Measurements from ENCODE around the gene CTIF. TPM values are rescaled to one million over a fixed set of nuclear protein-coding genes. Genes with fewer than 3 reads are reported as not detected.

CTIF gene
- total RNA-seq, 1 experiment from 2014 or later, result 5.9 TPM

DNA sequence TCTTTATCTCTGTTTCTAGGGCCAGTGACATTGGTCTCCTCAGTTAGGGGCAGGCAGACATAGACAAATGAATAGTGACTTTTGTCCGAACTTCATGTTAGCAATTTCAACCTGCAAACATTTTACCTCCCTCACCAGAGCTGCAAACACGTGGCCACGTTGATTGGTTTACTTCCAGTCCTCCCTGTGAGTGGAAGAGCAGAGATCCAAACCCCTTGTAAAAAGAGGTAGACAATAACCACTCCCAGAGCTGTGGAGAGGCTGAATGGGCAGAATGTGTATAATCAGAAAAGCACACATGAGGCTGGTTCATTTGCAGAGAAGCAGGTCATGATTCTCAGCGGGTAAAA is 31.1 kb downstream of the CTIF start:
- in situ Hi-C loops (cut with HindIII; ENCODE audit: low sequenced_read_pairs), result no loop called here
- no peak for DNase-seq (ENCODE audit: low spot score)

DNA sequence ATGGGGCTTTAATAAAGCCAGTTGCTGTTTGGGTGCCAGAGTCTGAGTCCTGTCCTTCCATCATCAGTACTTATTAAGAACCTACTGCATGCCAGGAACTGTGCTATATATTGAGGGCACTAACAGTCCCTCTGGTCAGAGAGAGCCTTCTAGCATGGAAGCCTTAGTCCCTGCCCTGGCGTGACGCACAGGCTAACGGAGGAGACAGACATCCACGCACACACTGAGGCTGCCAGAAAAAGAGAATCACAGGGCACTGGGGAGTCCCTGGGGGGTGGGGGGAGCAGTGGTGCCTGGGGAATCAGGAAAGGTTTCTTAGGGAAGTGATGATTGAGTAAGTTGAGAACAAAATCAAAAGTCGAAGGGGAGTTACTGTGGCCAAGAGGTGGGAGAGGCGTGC is 31.5 kb downstream of the CTIF start:
- in situ Hi-C loops (cut with HindIII; ENCODE audit: low sequenced_read_pairs), result no loop called here
- DNase-seq (ENCODE audit: low spot score), result no peak

DNA sequence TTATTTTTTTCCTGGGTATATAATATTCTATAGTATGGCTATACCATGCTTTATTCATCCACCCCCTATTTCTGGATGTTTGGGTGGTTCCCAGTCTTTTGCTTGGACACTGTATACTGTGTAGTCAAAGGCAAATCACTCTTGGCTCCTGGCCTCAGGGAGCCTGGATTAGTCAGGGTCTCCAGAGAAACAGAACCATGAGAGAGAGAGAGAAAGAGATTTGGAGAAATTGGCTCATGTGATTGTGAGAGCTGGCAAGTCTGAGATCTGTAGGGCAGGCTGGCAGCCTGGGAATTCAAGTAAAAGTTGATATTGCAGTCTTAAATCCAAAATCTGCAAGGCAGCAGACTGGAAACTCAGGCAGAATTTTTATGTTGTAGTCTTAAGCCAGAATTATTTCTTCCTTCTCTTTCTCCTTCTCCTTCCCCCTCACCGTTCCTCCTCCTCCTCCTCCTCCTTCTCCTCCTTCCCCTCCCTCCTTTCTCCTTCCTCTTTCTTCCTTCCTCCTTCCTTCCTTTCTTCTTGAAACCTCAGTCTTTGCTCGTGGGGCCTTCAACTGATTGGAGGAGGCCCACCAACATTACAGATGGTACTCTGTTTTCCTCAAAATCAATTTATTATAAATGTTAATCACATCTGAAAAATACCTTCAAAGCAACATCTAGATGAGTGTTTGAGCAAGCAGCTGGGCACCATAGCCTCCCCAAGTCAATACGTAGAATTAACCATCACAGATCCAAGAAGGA is 33.0 kb downstream of the CTIF start:
- in situ Hi-C loops (cut with HindIII; ENCODE audit: low sequenced_read_pairs), result no loop called here
- DNase-seq (ENCODE audit: low spot score), result no peak

DNA sequence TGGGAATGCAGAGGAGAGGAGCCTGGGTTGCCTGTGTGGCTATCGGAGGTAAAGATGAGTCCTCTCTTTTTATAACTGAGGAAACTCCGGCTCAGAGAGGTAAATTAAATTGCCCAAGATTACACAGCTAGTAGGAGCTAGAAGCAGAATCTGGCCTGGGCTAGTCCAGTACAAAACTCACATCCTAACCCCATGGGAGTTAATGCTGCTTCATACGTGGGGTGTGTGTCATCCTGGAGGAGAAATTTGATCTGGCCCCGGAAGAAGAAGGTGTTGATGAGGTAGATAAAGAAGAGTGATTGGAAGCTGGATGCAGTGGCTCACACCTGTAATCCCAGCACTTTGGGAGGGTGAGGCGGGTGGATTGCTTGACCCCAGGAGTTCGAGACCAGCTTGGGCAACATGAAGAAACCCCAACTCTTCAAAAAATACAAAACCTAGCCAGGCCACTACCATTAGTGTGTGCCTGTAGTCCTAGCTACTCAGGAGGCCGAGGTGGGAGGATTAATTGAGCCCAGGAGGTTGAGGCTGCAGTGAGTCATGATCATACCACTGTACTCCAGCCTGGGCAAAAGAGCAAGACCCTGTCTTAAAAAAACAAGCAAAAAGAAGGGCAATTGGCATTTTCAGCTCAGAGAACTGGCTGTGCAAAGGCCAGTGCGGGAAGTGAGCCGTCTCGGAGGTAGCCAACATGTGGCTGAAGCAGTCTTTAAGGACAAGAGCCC is 33.7 kb downstream of the CTIF start:
- in situ Hi-C loops (cut with HindIII; ENCODE audit: low sequenced_read_pairs), result no loop called here
- no peak for DNase-seq (ENCODE audit: low spot score)

DNA sequence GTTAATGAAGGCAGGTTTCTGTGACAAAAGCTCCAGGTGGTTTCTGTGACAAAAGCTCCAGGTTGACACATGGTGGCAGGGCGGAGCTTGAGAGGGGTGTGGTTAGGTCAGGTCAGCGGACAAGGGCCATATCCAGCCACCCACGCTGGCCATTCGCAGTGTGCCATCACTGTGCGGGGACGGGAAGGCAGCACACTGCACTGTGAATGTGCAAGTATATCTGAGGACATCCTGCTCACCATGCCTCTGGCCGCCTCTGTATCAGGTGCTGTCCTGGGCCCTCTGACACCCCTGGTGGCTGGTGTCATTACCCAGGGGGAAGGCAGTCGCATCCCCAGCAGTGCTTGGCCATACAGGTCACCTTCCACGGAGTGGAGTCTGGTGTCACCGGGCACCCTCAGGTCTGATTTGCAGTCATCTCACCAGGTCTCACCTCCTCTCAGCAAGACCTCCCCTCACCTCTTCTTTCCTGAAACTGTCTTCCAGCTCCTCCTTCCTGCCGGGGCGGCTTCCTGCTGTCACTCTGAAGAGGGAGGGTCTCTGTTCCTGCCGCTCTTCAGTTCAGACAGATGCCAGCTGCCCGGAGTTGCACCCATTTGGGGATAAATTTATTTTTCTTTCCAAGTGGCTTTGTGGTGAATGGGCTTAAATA is 34.9 kb downstream of the CTIF start:
- DNase-seq (ENCODE audit: low spot score), result no peak

DNA sequence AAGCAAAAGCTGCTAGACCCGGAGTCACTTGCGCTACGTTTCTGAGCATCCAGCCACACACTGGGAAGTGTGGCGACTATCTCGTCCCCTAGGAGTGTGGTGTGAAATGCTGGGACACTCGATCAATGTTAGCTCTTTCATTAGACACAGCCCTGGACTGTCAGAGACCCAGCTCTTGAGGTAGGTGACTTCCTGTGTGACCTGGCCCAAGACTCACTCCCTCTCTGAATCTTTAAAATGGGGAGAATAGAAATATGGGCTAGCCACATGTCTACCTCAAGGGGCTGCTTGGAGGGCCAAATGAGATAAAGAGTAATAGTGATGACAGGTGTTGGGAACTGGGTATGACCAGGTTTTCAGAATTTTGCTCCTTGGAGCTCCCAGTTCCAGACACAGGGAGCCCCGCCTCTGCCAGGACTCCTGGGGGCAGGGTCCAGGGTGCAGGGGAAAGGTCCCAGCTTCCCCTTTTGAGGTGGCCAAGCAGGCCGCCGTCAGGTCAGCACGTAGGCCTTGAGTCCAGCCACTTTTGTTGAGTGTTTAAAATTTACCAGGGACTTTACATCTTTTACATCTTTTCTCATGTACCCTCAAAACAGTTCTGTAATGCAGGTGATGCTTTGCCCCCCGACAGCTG is 36.0 kb downstream of the CTIF start:
- DNase-seq (ENCODE audit: low spot score), result no peak
- in situ Hi-C loops (cut with HindIII; ENCODE audit: low sequenced_read_pairs), result no loop called here

More for the DNA sequence above, 34.9 kb downstream of the CTIF start:
- in situ Hi-C loops (cut with HindIII; ENCODE audit: low sequenced_read_pairs), result no loop called here

DNA sequence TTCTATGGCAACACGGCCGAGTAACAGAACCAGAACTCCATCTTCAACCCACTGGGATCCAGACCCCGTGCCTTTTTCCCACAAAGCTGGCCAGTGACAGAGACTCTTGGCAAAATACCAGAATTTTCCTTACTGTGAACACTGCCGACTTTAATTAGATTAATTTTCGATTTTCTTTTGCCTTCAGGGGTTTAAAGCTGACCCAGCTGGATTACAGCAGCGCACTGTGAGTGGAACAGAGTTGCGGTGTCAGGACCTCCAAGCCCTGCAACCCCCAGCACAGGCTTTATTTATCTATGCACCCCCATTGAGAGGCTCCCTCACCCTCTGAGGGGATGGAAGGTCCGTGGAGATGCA is 36.4 kb downstream of the CTIF start:
- DNase-seq (ENCODE audit: low spot score), result peak; percentile 24
- in situ Hi-C loops (cut with HindIII; ENCODE audit: low sequenced_read_pairs), result no loop called here

DNA sequence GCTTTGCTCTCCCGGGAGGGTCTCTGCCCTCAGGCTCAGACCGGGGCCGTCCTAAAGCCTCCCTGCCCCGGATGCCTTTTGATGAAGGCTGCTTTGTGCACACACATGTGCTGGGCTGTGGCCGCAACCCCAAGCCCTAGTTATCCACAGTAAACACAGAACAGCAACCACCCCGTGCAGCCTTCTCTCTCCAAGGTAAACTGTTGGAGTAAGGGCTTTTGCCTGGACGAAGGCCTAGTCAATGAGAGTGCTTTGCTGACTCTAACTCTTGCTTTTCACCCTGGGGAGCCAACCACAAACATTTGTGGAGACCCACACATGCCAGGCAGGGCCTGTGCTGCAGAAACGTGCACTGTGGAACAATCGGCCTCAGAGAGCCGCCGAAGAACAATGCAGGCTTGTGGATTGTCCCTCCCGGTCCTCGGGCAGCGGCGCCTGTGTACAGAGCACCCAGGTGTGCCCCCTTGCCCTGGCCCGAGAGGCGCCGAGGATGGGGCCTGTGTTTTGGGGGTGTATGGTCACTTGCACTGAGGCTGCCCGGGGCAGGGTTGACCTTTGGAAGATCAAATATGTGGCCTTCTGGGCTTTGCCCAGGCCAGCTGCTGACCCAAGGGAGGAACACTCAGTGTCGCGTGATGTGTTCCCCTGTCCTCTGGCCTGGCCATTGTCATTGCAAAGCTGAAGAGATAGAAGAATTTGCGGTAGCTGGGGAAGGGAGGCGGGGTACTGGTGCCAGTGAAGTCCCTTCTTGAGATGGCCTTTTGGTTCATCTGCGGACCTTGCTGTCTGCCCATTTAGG is 37.0 kb downstream of the CTIF start:
- DNase-seq (ENCODE audit: low spot score), result no peak
- in situ Hi-C loops (cut with HindIII; ENCODE audit: low sequenced_read_pairs), result no loop called here

DNA sequence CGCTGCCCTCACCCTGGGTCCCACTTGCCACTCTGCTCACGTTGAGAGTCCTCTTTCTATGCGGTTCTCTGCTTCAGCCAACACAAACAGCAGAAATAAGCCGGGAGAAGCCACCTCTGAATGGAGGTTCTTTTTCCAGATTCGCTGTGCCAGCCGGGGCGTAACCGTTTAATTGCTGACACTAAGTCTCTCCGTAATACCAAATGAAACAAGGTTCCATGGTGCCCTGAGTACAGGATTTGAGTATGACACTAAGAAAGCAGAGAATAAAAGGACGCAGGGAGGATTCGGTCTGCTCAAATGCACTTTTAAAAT is 37.6 kb downstream of the CTIF start:
- in situ Hi-C loops (cut with HindIII; ENCODE audit: low sequenced_read_pairs), result no loop called here
- DNase-seq (ENCODE audit: low spot score), result no peak

DNA sequence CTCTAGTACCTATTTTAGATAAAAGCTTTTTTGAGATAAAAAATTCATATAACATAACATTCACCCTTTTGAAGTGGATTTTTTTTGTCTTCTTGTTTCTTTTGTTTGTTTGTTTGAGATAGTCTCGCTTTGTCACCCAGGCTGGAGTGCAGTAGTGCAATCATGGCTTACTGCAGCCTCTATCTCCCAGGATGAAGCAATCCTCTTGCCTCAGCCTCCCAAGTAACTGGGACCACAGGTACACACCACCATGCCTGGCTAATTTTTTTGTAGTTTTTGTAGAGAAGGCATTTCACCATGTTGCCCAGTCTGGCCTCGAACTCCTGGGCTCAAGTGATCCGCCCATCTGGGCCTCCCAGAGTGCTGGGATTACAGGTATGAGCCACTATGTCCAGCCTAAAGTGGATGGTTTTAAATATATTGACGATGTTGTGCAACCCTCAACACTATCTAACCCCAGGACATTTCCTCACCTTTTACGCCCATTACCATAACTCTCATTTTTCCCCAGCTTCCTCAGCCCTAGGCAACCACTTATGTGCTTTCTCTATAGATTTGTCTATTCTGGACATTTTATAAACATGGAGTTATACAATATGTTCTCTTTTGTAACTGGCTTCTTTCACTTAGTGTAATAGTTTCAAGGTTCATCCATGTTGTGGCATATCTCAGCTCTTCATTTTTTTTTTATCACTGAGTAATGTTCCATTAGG is 38.8 kb downstream of the CTIF start:
- in situ Hi-C loops (cut with HindIII; ENCODE audit: low sequenced_read_pairs), result no loop called here
- no peak for DNase-seq (ENCODE audit: low spot score)

DNA sequence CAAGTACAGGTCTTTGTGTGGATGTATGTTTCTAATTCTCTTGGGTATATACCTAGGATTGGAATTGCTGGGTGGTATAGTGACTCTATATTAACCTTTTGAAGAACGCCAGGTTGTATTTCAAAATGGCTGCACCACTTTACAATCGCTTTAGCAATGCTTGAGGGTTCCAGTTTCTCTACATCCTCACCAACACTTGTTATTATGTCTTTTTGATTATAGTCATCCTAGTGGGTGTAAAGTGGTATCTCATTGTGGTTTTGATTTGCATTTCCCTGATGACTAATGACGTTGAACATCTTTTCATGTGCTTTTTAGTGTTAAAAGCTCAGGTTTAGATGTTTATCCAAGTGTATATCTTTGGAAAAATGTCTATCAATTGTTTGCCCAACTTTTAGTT is 39.5 kb downstream of the CTIF start:
- no peak for DNase-seq (ENCODE audit: low spot score)
- in situ Hi-C loops (cut with HindIII; ENCODE audit: low sequenced_read_pairs), result no loop called here

DNA sequence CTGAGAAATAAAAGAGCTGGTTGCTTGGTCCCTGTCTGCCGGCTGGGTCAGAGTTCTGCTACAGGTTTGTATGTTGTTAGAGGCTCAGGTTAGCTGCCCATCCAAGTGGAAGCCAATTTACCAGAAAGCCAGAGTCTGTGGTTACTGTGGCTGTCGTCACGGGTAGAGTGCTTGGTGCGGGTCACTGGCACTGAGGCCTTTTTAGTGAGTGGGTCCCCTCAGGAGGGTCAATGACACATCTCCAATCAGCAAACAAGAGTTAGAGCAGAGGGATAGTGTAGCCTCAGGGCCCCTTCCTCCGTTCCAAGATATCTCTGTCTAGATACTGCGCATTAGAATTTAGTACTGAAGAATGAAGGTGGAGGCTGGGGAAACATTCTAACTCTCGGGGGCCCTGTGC is 41.2 kb downstream of the CTIF start:
- DNase-seq (ENCODE audit: low spot score), result no peak
- in situ Hi-C loops (cut with HindIII; ENCODE audit: low sequenced_read_pairs), result no loop called here

DNA sequence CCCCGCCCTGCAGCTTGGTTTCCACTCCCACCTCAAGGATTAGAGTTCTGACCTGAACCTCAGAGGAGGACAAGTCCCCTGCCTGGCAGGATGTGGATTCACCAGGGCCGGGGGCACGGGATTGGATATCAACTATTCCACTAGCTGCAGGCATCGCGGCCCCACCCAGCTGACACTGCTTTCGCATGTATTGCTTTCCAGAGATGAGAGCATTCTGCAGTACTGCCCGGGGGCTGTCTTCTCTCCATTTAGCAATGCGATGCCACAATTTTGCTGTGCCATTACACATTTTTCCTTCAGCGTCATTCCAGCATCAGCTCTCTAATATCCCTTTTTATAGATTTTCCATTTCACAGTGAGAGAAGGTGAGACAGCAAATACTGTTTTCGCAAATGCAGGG is 42.0 kb downstream of the CTIF start:
- in situ Hi-C loops (cut with HindIII; ENCODE audit: low sequenced_read_pairs), result no loop called here
- DNase-seq (ENCODE audit: low spot score), result no peak

DNA sequence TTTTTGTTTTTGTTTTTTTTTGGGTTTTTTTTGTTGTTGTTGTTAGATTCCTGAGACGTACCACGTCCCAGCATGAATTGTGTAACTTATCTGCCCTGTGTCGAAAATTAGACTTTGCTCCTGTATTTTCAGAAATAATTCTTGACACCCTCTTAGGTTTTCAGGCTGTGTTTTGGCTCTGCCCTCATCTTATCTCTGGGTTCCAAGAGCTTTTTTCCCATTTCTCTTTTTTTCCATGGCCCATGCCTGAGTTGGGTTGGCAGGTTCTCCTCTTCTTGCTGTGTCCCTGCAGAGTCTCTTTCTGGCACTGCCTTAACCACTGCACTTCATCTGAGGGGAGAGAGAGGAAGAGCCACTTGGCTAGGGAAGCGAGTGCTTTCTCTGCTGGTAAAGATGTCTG is 42.4 kb downstream of the CTIF start:
- in situ Hi-C loops (cut with HindIII; ENCODE audit: low sequenced_read_pairs), result no loop called here

DNA sequence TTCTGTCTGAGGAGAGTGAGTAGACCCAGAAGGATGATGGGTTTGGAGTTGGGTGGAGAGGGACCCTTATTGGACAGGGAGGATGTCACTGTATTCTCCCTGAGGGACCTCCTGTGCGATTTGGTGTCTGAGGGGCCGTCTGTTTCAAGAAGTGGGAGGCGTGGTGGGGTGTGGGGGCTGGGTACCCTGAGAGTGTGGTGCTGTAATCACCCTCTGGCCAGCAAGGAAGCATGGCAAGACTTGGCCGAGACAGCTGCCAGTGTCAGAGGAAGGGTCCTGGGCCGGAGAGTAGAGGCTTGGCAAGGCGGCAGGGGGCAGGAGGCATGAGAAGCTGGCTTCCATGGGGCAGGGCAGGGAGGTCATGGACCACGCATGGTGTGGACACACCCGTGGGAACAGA is 43.1 kb downstream of the CTIF start:
- in situ Hi-C loops (cut with HindIII; ENCODE audit: low sequenced_read_pairs), result no loop called here
- no peak for DNase-seq (ENCODE audit: low spot score)

More for the DNA sequence above, 42.4 kb downstream of the CTIF start:
- DNase-seq (ENCODE audit: low spot score), result peak; percentile 88

DNA sequence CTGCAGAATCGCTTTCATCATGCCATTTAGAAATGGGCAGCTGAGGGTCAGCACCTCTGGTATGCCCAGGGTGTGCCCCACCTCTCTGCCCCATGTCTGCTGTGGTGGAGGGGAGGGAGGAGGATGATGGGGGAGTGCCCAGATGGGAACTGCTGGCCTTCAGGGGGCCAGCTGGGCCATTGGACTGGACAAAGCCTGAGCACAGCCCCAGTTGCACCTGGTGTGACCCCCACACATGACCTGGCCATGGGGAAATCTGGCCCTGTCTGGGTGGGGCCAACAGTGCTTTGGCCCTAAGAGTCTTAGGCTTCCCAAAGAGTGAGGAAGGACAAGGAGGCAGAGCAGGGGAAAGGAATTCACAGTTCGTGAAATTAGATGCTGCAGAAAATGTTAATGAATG is 44.1 kb downstream of the CTIF start:
- no peak for DNase-seq (ENCODE audit: low spot score)
- in situ Hi-C loops (cut with HindIII; ENCODE audit: low sequenced_read_pairs), result no loop called here

DNA sequence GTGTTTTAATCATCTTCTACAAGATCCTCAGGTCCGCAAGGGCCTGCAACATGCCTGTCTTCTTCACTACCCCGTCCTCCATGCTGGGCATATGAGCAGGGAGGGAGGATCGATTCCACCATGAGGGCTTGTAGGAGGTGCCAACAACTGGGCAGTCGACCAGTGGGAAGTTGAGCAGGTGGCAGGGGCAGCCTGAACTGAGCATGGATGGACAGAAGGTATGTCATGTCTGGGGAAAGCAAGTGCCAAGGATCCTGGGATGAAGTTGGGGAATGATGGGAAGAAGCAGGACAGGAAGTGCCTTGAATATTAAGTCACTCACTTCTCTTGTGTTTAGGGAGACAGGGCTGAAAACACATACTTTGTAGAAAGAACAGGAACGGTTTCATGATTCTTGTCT is 44.7 kb downstream of the CTIF start:
- in situ Hi-C loops (cut with HindIII; ENCODE audit: low sequenced_read_pairs), result no loop called here
- peak; percentile 90 for DNase-seq (ENCODE audit: low spot score)

DNA sequence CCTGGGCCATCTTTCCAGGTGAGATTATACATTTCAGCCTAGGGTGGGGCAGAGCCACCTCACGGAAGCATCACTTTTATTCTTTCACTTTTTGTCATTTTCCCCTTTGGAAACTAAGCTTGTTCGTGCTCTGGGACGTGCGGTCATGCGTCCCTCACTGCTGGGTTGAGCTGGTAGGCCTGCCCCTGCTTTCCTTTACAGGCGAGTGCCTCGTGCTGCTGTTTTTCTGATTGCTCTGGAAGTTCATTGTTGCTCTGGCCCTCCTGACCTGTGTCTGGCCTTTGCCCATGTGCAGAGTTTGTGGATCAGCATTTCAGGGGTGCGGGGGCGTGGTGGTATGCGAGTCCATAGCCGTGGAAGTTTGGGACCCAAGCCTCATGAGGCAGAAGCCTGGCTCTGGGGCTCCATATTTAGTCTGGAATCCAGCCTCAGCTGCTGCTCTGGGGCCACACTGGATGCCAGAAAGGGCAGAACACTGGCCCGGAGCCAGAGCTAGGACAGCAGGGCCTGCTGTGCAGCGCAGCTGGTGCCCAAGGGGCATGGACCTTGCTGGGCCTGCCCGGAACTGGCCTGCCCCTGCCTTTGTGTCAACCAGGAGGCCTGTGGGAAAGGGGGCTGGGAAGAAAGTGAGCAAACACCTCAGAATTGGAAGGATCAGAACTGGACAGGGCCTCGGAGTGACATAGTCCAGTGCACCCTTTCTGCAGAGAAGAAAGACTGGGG is 51.1 kb downstream of the CTIF start:
- in situ Hi-C loops (cut with HindIII; ENCODE audit: low sequenced_read_pairs), result no loop called here
- no peak for DNase-seq (ENCODE audit: low spot score)

Measured in G401 (cell line).